Stimulated activated CD4-positive, alpha-beta T cell treated with anti-CD3 and anti-CD28 coated beads, Interleukin-2, amount 100 ng/mL, for 48 hours (primary cell): ENCODE data around the gene SERP2.
A peak's percentile ranks its signal among the peaks of the same experiment; 100 is the strongest.

ENCODE experiments used
- DNase-seq, 2 donors: peaks; one replicate each; pipeline ENCODE4 v3.0.0-alpha.2; 2020

The SERP2 gene

GRCh38 chr13:44413095-44413494 lies 39.5 kb downstream of the SERP2 start:
- no peak for DNase-seq

GRCh38 chr13:44414716-44415115 lies 41.1 kb downstream of the SERP2 start:
- no peak for DNase-seq

- DNase-seq, result no peak
Observed at GRCh38 chr13:44415815-44416214, 42.2 kb downstream of the SERP2 start.

- DNase-seq, result no peak
Observed at GRCh38 chr13:44416301-44416700, 42.7 kb downstream of the SERP2 start.

- DNase-seq, result no peak
Observed at GRCh38 chr13:44416744-44417143, 43.1 kb downstream of the SERP2 start.

- DNase-seq, result no peak
Observed at GRCh38 chr13:44417446-44417845, 43.8 kb downstream of the SERP2 start.

GRCh38 chr13:44417876-44418275 lies 44.3 kb downstream of the SERP2 start:
- DNase-seq, result no peak

- no peak for DNase-seq
Observed at GRCh38 chr13:44420376-44421220, 47.0 kb downstream of the SERP2 start.

GRCh38 chr13:44421853-44422525 lies 48.4 kb downstream of the SERP2 start:
- DNase-seq, result no peak

- no peak for DNase-seq
Observed at GRCh38 chr13:44422755-44423643, 49.4 kb downstream of the SERP2 start.

- no peak for DNase-seq
Observed at GRCh38 chr13:44423824-44424223, 50.2 kb downstream of the SERP2 start.

GRCh38 chr13:44425041-44425814 lies 51.6 kb downstream of the SERP2 start:
- no peak for DNase-seq

- no peak for DNase-seq
Observed at GRCh38 chr13:44425815-44426078, 52.1 kb downstream of the SERP2 start.

- no peak for DNase-seq
Observed at GRCh38 chr13:44426461-44426860, 52.8 kb downstream of the SERP2 start.

- DNase-seq, result no peak
Observed at GRCh38 chr13:44429311-44429710, 55.7 kb downstream of the SERP2 start.

GRCh38 chr13:44431150-44431549 lies 57.5 kb downstream of the SERP2 start:
- DNase-seq, result no peak

- no peak for DNase-seq
Observed at GRCh38 chr13:44432650-44433049, 59.0 kb downstream of the SERP2 start.

GRCh38 chr13:44433863-44434765 lies 60.5 kb downstream of the SERP2 start:
- DNase-seq, result no peak

- no peak for DNase-seq
Observed at GRCh38 chr13:44434766-44435141, 61.1 kb downstream of the SERP2 start.

- peak; percentile 76 for DNase-seq
Observed at GRCh38 chr13:44435142-44435918, 61.7 kb downstream of the SERP2 start.

GRCh38 chr13:44435919-44436510 lies 62.4 kb downstream of the SERP2 start:
- no peak for DNase-seq
